T-cell (primary cell): ENCODE data around the gene ALS2. TPM values are rescaled to one million over a fixed set of nuclear protein-coding genes. Genes with fewer than 3 reads are reported as not detected.

Experiments
- ATAC-seq, 4 experiments: fragments of 200-7000 bp in 3 of 4; fragments of 150-1000 bp in 1 of 4; cut with Tn5 transposase; replicated peaks in 1 of 4; 1 replicate in 3 of 4; 2 replicates in 1 of 4; pipeline ENCODE4 v1.10.0; 2021; ENCODE audit warnings: moderate library complexity in 3 of 4, mild to moderate bottlenecking in 2 of 4, moderate number of reproducible peaks in 1 of 4
- CTCF ChIA-PET, 2 donors: fragments of 300-600 bp; sonication (Branson Sonifier 250); formaldehyde crosslinking; loops; one replicate each; lab custom pipeline; 2022; ENCODE audit warnings: antibody characterized with exemption in 2 of 2; lab: Charles Lee
- POLR2A ChIA-PET, 2 donors: fragments of 300-600 bp; sonication (Branson Sonifier 250); formaldehyde crosslinking; loops; one replicate each; lab custom pipeline; 2022; ENCODE audit warnings: antibody characterized with exemption in 2 of 2; lab: Charles Lee
- DNase-seq, 35 experiments: peaks; one replicate each; pipeline versions ENCODE4 v3.0.0 to v3.0.0-alpha.2; 2013 to 2023
- H3K27ac ChIP-seq: one replicate; pipeline ENCODE4 v1.5.1; 2013; ENCODE audit warnings: low read length
- H3K27me3 ChIP-seq, 2 experiments: replicated peaks in 1 of 2; 1 replicate in 1 of 2; 2 replicates in 1 of 2; pipeline versions ENCODE4 v1.6.1 to v1.7.0; 2013; ENCODE audit warnings: low read length in 1 of 2, mixed read lengths in 1 of 2; ENCODE audit not compliant: control insufficient read depth in 2 of 2, insufficient read depth in 2 of 2; ENCODE audit errors: extremely low read depth in 1 of 2
- H3K36me3 ChIP-seq, 2 donors: 1 replicate in 1 of 2; 2 replicates in 1 of 2; pipeline versions ENCODE4 v1.6.1 to v1.7.0; 2013; ENCODE audit warnings: low read length in 1 of 2; ENCODE audit not compliant: control insufficient read depth in 2 of 2, insufficient read depth in 1 of 2; ENCODE audit errors: extremely low read depth in 1 of 2
- H3K4me1 ChIP-seq, 2 experiments: 1 replicate in 1 of 2; 2 replicates in 1 of 2; pipeline versions ENCODE4 v1.6.1 to v1.7.0; 2013; ENCODE audit warnings: low read length in 2 of 2, mixed read lengths in 1 of 2; ENCODE audit not compliant: insufficient read depth in 2 of 2, control insufficient read depth in 1 of 2; ENCODE audit errors: extremely low read depth in 1 of 2
- H3K4me3 ChIP-seq, 2 donors: 1 replicate in 1 of 2; 2 replicates in 1 of 2; pipeline versions ENCODE4 v1.5.1 to v1.7.0; 2013; ENCODE audit warnings: mild to moderate bottlenecking in 2 of 2, low read length in 1 of 2, moderate library complexity in 1 of 2; ENCODE audit not compliant: control insufficient read depth in 1 of 2; ENCODE audit errors: extremely low read depth in 1 of 2
- H3K9me3 ChIP-seq: 2 replicates; pipeline ENCODE4 v1.7.0; 2013
- H3K27ac Mint-ChIP-seq, 2 donors: one replicate each; pipeline ENCODE4 v1.8.0; 2020 to 2021; ENCODE audit warnings: mild to moderate bottlenecking in 2 of 2, mixed read lengths in 2 of 2
- H3K27me3 Mint-ChIP-seq, 2 donors: one replicate each; pipeline ENCODE4 v1.8.0; 2021 to 2022; ENCODE audit warnings: mixed read lengths in 2 of 2
- H3K36me3 Mint-ChIP-seq: one replicate; pipeline ENCODE4 v1.8.0; 2021; ENCODE audit warnings: mixed read lengths
- H3K4me1 Mint-ChIP-seq, 3 donors: one replicate each; pipeline ENCODE4 v1.8.0; 2020 to 2022; ENCODE audit warnings: mixed read lengths in 3 of 3, mild to moderate bottlenecking in 1 of 3
- H3K4me3 Mint-ChIP-seq, 3 donors: one replicate each; pipeline ENCODE4 v1.8.0; 2020 to 2022; ENCODE audit warnings: mild to moderate bottlenecking in 3 of 3, mixed read lengths in 3 of 3, moderate library complexity in 3 of 3
- H3K9me3 Mint-ChIP-seq, 3 donors: one replicate each; pipeline ENCODE4 v1.8.0; 2020 to 2022; ENCODE audit warnings: mixed read lengths in 3 of 3
- WGBS: methylation state at CpG from one replicate; pipeline ENCODE4 v1.1.5; 2013; ENCODE audit warnings: missing lambda C conversion rate; ENCODE audit not compliant: insufficient coverage; 5-methylcytosine and 5-hydroxymethylcytosine counted together
- total RNA-seq, 35 experiments: library from RNA in 6 of 35; stranded (reverse) in 6 of 35; fragments of 120-200 nt in 1 of 35; gene quantifications; one replicate each; pipeline versions ENCODE4 v1.2.1 to v1.2.4 and lab custom pipeline; 2013 to 2026

Gene ALS2
- total RNA-seq, 5 donors from 2014 or later (not counting 1 experiment from before 2014, with no cell fraction given): 9.1 to 11.9 (median 10.3) TPM

- no peak overlapping the region for H3K27ac Mint-ChIP-seq
- peaks cover 0 to 4% (median 0%) of the 10 kb centered on the region in 3 donors for H3K4me1 Mint-ChIP-seq
- no peak for DNase-seq
- ChIA-PET POLR2A (no interaction called here), CTCF (interaction anchor here in 1 of 2 donors (0.5 kb wide), 1 partner anchor 1353 kb away, joined by 3 read pairs; no protein-coding TSS in a partner anchor)
- 85% methylated on average over 4 of the region's 6 CpGs for WGBS
- Histone ChIP-seq H3K36me3 (no peaks in the 10 kb centered on the region), H3K9me3 (no peaks in the 10 kb centered on the region), H3K27ac (no peak overlapping the region), H3K4me3 (no peak overlapping the region), H3K27me3 (no peaks in the 10 kb centered on the region), H3K4me1 (no peaks in the 10 kb centered on the region)
- H3K4me3 Mint-ChIP-seq: no peak overlapping the region
- no peaks in the 10 kb centered on the region for H3K9me3 Mint-ChIP-seq
- H3K27me3 Mint-ChIP-seq: no peaks in the 10 kb centered on the region
- peaks cover 8% of the 10 kb centered on the region for H3K36me3 Mint-ChIP-seq
- ATAC-seq: no peak
Observed at GRCh38 chr2:201696151-201696659, 84.5 kb downstream of the ALS2 start.

GRCh38 chr2:201685156-201685555 is 95.6 kb downstream of the ALS2 start:
- peaks cover 0 to 4% of the 10 kb centered on the region in 2 experiments for H3K27me3 ChIP-seq
- DNase-seq: no peak
- no peaks in the 10 kb centered on the region for H3K9me3 ChIP-seq
- no peaks in the 10 kb centered on the region for H3K9me3 Mint-ChIP-seq
- ChIA-PET CTCF (interaction anchor here (0.6 to 0.7 kb wide), 2 partner anchors 450 to 688 kb away, joined by 4 to 5 read pairs; no protein-coding TSS in a partner anchor), POLR2A (no interaction called here)
- ATAC-seq: no peak
- H3K4me3 ChIP-seq: no peak overlapping the region
- H3K36me3 ChIP-seq: no peaks in the 10 kb centered on the region
- no peak overlapping the region for H3K4me3 Mint-ChIP-seq
- H3K27ac ChIP-seq: no peak overlapping the region
- H3K27ac Mint-ChIP-seq: no peak overlapping the region
- peaks cover 23 to 26% of the 10 kb centered on the region in 2 donors for H3K27me3 Mint-ChIP-seq
- no peaks in the 10 kb centered on the region for H3K4me1 ChIP-seq
- H3K4me1 Mint-ChIP-seq: no peaks in the 10 kb centered on the region
- WGBS: 83% methylated on average over 1 of the region's 3 CpGs
- no peaks in the 10 kb centered on the region for H3K36me3 Mint-ChIP-seq

- Histone ChIP-seq H3K27me3 (peaks cover 0 to 4% of the 10 kb centered on the region in 2 experiments), H3K4me3 (no peak overlapping the region), H3K4me1 (no peaks in the 10 kb centered on the region), H3K36me3 (no peaks in the 10 kb centered on the region), H3K9me3 (no peaks in the 10 kb centered on the region), H3K27ac (no peak overlapping the region)
- H3K4me3 Mint-ChIP-seq: no peak overlapping the region
- ChIA-PET POLR2A (no interaction called here), CTCF (no interaction called here)
- peaks cover 10 to 16% of the 10 kb centered on the region in 2 donors for H3K27me3 Mint-ChIP-seq
- no peaks in the 10 kb centered on the region for H3K36me3 Mint-ChIP-seq
- no peaks in the 10 kb centered on the region for H3K9me3 Mint-ChIP-seq
- no peak overlapping the region for H3K27ac Mint-ChIP-seq
- WGBS: 75% methylated on average over 8 of the region's 9 CpGs
- ATAC-seq (no peak), DNase-seq (peak in 2 of 35 experiments; percentile 4 to 11)
- H3K4me1 Mint-ChIP-seq: no peaks in the 10 kb centered on the region
Observed at GRCh38 chr2:201680743-201681142, 100.0 kb downstream of the ALS2 start.

- H3K27me3 ChIP-seq: peaks cover 0 to 4% of the 10 kb centered on the region in 2 experiments
- Mint-ChIP-seq H3K27ac (no peak overlapping the region), H3K36me3 (no peaks in the 10 kb centered on the region), H3K27me3 (peaks cover 10 to 12% of the 10 kb centered on the region in 2 donors), H3K4me1 (no peaks in the 10 kb centered on the region), H3K4me3 (no peak overlapping the region), H3K9me3 (no peaks in the 10 kb centered on the region)
- DNase-seq: no peak
- 80% methylated on average over 3 of the region's 6 CpGs for WGBS
- ChIA-PET POLR2A (no interaction called here), CTCF (no interaction called here)
- H3K27ac ChIP-seq: no peak overlapping the region
- H3K4me3 ChIP-seq: no peak overlapping the region
- H3K4me1 ChIP-seq: no peaks in the 10 kb centered on the region
- H3K9me3 ChIP-seq: no peaks in the 10 kb centered on the region
- H3K36me3 ChIP-seq: no peaks in the 10 kb centered on the region
- ATAC-seq: no peak
Observed at GRCh38 chr2:201678401-201678800, 102.3 kb downstream of the ALS2 start.

GRCh38 chr2:201675454-201675853 is 105.3 kb downstream of the ALS2 start:
- H3K9me3 Mint-ChIP-seq: peaks cover 0 to 4% (median 3%) of the 10 kb centered on the region in 3 donors
- Histone ChIP-seq H3K9me3 (no peaks in the 10 kb centered on the region), H3K36me3 (no peaks in the 10 kb centered on the region), H3K4me1 (no peaks in the 10 kb centered on the region), H3K27me3 (peaks cover 0 to 4% of the 10 kb centered on the region in 2 experiments), H3K4me3 (no peak overlapping the region), H3K27ac (no peak overlapping the region)
- no peak overlapping the region for H3K4me3 Mint-ChIP-seq
- H3K27ac Mint-ChIP-seq: no peak overlapping the region
- H3K27me3 Mint-ChIP-seq: peaks cover 0 to 3% of the 10 kb centered on the region in 2 donors
- no peak for ATAC-seq
- H3K4me1 Mint-ChIP-seq: peaks cover 0 to 8% (median 0%) of the 10 kb centered on the region in 3 donors
- 86% methylated on average over 4 of the region's 4 CpGs for WGBS
- ChIA-PET CTCF (no interaction called here), POLR2A (no interaction called here)
- no peak for DNase-seq
- H3K36me3 Mint-ChIP-seq: no peaks in the 10 kb centered on the region

- Mint-ChIP-seq H3K27ac (no peak overlapping the region), H3K4me1 (peaks cover 0 to 8% (median 0%) of the 10 kb centered on the region in 3 donors), H3K27me3 (peaks cover 0 to 3% of the 10 kb centered on the region in 2 donors), H3K4me3 (no peak overlapping the region), H3K36me3 (no peaks in the 10 kb centered on the region), H3K9me3 (peaks cover 0 to 4% (median 3%) of the 10 kb centered on the region in 3 donors)
- ATAC-seq (no peak), DNase-seq (no peak)
- H3K4me3 ChIP-seq: no peak overlapping the region
- H3K36me3 ChIP-seq: no peaks in the 10 kb centered on the region
- POLR2A ChIA-PET: no interaction called here
- WGBS: 81% methylated on average over 3 of the region's 3 CpGs
- peaks cover 0 to 4% of the 10 kb centered on the region in 2 experiments for H3K27me3 ChIP-seq
- H3K27ac ChIP-seq: no peak overlapping the region
- no peaks in the 10 kb centered on the region for H3K4me1 ChIP-seq
- no peaks in the 10 kb centered on the region for H3K9me3 ChIP-seq
- CTCF ChIA-PET: no interaction called here
Observed at GRCh38 chr2:201674794-201675193, 105.9 kb downstream of the ALS2 start.
